Measurements from ENCODE around the gene OR4K5.

The OR4K5 gene

GRCh38 chr14:19917243-19917642, 3.2 kb upstream of the OR4K5 start:
- H3K4me3 ChIP-seq (ENCODE audit: low read depth, low read length) = no peak overlapping the region
- ChIA-PET POLR2A (no interaction called here), CTCF (interaction anchor here (0.7 kb wide), 1 partner anchor 11 kb away, joined by 3 read pairs; no protein-coding TSS in a partner anchor)
- TF ChIP-seq ZNF37A (tag by site-specific recombination; IDR thresholded peaks at IDR 0.05) (no peak), ZNF529 (tag by site-specific recombination; IDR thresholded peaks at IDR 0.05; ENCODE audit: insufficient replicate concordance) (no peak), ZNF596 (tag by site-specific recombination; IDR thresholded peaks at IDR 0.05) (no peak), ZFP69B (tag by site-specific recombination; IDR thresholded peaks at IDR 0.05) (no peak), ZNF48 (tag by site-specific recombination; IDR thresholded peaks at IDR 0.05) (no peak), HIC1 (tag by site-specific recombination; IDR thresholded peaks at IDR 0.05) (no peak), ZNF423 (tag by site-specific recombination; IDR thresholded peaks at IDR 0.05) (no peak), ZNF600 (tag by site-specific recombination; IDR thresholded peaks at IDR 0.05) (no peak), ZNF792 (tag by site-specific recombination; IDR thresholded peaks at IDR 0.05) (no peak), ZSCAN23 (tag by site-specific recombination; IDR thresholded peaks at IDR 0.05) (no peak), IKZF3 (tag by site-specific recombination; IDR thresholded peaks at IDR 0.05) (no peak), ZNF664 (tag by site-specific recombination; IDR thresholded peaks at IDR 0.05) (no peak), YY2 (tag by site-specific recombination; IDR thresholded peaks at IDR 0.05) (no peak)
- no peak overlapping the region for H3K27ac ChIP-seq (ENCODE audit: extremely low read depth, low read depth, low read length)
- H3K36me3 ChIP-seq (ENCODE audit: control insufficient read depth in 2 of 2, insufficient read depth in 1 of 2, low read length in 2 of 2) = no peaks in the 10 kb centered on the region
- no peaks in the 10 kb centered on the region for H3K9me3 ChIP-seq (ENCODE audit: control insufficient read depth, insufficient read depth, low read depth, low read length)
- H3K4me1 ChIP-seq (ENCODE audit: control insufficient read depth, insufficient read depth, low read length) = no peaks in the 10 kb centered on the region

GRCh38 chr14:19917955-19918518, 2.4 kb upstream of the OR4K5 start:
- ChIA-PET POLR2A (no interaction called here), CTCF (interaction anchor here (0.8 kb wide), 1 partner anchor 1831 kb away, joined by 3 read pairs; no protein-coding TSS in a partner anchor)
- H3K27ac ChIP-seq (ENCODE audit: extremely low read depth, low read depth, low read length) = no peak overlapping the region
- no peaks in the 10 kb centered on the region for H3K36me3 ChIP-seq (ENCODE audit: control insufficient read depth in 2 of 2, insufficient read depth in 1 of 2, low read length in 2 of 2)
- no peaks in the 10 kb centered on the region for H3K4me1 ChIP-seq (ENCODE audit: control insufficient read depth, insufficient read depth, low read length)
- no peak overlapping the region for H3K4me3 ChIP-seq (ENCODE audit: low read depth, low read length)
- H3K9me3 ChIP-seq (ENCODE audit: control insufficient read depth, insufficient read depth, low read depth, low read length) = no peaks in the 10 kb centered on the region
- TF ChIP-seq ZNF843 (tag by site-specific recombination; IDR thresholded peaks at IDR 0.05) (no peak), KLF8 (tag by site-specific recombination; IDR thresholded peaks at IDR 0.05) (no peak), PBX3 (CRISPR knock-in tag; IDR thresholded peaks at IDR 0.05) (no peak), ZXDB (tag by site-specific recombination; IDR thresholded peaks at IDR 0.05) (no peak), ZNF677 (tag by site-specific recombination; IDR thresholded peaks at IDR 0.05) (no peak), ZNF138 (tag by site-specific recombination; IDR thresholded peaks at IDR 0.05; ENCODE audit: borderline replicate concordance) (no peak), ZNF514 (tag by site-specific recombination; IDR thresholded peaks at IDR 0.05) (no peak), ZNF391 (tag by site-specific recombination; IDR thresholded peaks at IDR 0.05; ENCODE audit: borderline replicate concordance, low read depth) (no peak), ZNF140 (tag by site-specific recombination; IDR thresholded peaks at IDR 0.05) (no peak), REST (tag by site-specific recombination; IDR thresholded peaks at IDR 0.05) (no peak), REPIN1 (tag by site-specific recombination; IDR thresholded peaks at IDR 0.05; ENCODE audit: low read depth) (no peak), ZNF148 (tag by site-specific recombination; IDR thresholded peaks at IDR 0.05; ENCODE audit: borderline replicate concordance) (no peak)

All from HEK293 (cell line).